Fibroblast of skin of left biceps (primary cell): ENCODE measurements around the gene CYTH2.
"Not testable (repeated sequence)": the region's sequence is repeated elsewhere in the genome, so short reads cannot be mapped to it uniquely, and the experiment has no call there.

Experiments
- DNase-seq, 2 experiments: peaks; one replicate each; pipeline ENCODE4 v3.0.0-alpha.2; 2013; ENCODE audit warnings: low read depth in 2 of 2

The CYTH2 gene

DNA sequence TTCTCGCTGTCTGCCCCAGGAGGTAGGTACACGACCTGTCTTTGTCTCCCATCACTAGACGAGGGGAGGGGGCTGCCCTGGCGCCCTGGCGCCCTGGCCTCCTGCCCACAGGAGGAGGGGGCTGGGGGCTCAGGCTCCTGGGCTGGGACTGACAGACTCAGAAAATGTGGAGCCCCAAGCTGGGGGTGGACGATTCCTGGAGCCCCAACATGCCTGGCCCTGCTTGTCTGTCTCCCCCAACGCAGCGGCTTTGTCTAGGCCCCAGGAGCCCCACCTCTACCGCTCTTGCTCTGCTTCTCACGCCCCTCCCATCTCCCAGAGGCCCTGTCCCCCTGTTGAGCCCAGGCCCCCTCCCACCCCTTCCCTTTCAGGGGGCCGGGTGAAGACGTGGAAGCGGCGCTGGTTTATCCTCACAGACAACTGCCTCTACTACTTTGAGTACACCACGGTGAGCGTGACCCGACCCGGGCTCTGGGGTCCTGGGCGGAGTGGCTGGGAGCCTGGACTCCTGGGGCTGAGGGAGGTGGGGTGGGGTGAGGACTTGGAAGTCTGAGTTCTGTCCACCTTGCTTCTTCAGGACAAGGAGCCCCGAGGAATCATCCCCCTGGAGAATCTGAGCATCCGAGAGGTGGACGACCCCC, 8.6 kb downstream of the CYTH2 start:
- DNase-seq, result no peak

GRCh38 chr19:48478339-48479256, 9.4 kb downstream of the CYTH2 start:
- DNase-seq, result no peak

- no peak for DNase-seq
Measured at GRCh38 chr19:48479686-48480085, 10.5 kb downstream of the CYTH2 start.

DNA sequence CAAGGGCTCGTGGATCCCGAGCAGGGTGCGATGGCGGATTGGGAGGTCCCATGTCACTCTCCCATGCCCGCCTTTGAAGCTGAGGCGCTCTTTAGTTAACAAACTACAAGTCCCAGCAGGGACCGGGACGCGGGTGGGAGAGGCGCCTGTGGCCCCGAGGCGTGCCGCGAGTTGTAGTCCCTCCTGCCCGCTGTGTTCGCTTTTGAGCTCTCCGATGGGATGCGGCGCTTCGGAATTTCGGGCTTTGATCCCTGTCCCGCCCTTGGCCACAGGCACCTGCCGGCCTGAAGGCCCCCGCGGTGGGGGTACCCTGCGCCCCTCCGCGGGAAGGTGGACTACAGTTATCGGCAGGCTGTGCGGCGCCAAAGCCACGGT, 11.0 kb downstream of the CYTH2 start:
- DNase-seq, result no peak

DNA sequence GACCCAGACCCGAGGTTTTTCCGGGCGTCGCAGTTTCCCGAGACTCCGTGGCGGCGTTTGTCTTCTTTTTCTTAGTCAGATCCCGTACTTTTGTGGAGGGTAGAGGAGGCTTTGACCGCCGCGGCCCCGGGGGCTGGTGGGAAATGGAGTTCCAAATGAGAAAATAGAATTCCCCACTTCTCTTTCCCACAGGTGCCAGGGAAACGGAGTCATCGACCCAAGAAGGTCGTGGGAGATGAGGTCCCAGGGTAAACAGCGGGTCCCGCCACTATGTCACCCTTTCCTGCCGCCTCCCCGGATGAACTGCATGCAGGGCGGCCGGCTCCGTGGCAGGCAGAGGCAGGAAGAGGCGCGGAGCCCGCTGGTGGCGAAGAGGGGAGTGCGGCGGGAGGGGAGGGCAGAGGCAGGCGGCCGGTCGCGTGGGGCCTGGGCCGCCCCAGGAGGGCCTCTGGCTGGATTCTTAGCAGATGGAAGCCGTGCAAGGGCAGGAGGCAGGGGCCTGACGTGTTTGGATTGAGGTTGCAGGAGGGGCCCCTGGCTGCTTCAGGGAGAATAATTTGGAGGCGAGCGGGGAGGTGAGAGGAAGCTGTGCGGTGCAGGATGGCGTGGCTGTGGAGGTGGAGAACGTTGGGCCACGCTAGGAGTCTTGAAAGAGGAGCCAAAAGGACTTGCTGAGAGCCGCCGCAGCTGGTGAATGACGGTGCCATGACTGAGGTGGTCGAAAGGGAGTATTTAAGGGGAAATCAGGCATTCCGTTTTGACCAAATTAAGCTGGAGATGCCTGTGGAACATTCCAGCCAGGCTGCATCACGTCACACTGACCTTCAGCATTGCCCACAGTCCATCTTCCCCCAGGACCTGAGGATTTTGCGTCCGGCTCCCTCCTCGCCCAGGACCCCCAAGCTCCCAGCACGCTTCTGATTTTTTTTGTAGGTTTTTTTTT, 11.7 kb downstream of the CYTH2 start:
- no peak for DNase-seq

- no peak for DNase-seq
Measured at GRCh38 chr19:48481846-48482639, 12.9 kb downstream of the CYTH2 start.

DNA sequence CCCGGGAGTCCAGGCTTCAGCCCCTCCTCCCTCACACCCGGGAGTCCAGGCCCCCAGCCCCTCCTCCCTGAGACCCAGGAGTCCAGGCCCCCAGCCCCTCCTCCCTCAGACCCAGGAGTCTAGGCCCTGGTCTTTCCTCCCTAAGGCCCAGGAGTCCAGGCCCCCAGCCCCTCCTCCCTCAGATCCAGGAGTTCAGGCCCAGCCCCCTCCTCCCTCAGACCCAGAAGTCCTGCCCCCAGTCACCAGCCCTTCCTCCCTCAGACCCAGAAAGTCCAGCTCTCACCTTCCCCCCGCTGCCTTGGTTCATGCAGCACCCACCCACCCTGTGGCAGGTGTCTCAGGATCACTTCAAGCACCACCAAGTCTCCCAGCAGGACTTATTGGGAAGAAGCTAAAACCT, 14.1 kb downstream of the CYTH2 start:
- DNase-seq, result no peak

GRCh38 chr19:48484247-48484893, 15.2 kb downstream of the CYTH2 start:
- DNase-seq, result no peak

DNA sequence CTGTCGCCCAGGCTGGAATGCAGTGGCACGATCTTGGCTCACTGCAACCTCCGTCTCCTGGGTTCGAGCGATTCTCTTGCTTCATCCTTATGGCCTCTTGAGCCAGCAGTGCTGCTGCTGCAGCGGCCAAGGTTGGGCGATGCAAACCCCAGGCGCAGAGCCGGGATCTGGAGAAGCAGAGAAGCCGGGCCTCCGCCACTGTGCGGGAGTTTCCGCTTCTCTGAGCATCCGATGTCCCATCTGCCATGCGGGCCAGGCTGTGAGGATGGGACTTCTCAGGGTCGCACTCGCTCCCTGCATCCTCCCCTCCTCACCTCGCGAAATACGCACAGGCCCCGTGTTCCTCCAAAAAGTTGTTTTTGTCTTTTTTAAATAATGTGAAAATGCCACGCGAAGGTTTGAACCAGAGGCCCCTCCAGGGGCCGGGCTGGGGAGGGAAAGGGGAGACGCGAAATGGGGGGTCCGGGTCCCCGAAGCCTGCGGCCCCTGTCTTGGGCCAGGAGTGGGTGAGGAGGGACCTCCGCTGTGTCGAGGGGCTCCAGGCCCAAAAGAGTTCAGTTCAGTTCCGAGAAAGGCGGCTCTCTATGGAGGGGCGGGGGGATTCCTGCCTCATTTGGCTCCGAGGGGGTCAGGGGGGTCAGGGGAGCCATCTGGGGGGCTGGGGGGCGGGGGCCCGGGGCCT, 15.9 kb downstream of the CYTH2 start:
- no peak for DNase-seq

- DNase-seq, result not testable (repeated sequence)
Measured at GRCh38 chr19:48486706-48487105, 17.5 kb downstream of the CYTH2 start.

DNA sequence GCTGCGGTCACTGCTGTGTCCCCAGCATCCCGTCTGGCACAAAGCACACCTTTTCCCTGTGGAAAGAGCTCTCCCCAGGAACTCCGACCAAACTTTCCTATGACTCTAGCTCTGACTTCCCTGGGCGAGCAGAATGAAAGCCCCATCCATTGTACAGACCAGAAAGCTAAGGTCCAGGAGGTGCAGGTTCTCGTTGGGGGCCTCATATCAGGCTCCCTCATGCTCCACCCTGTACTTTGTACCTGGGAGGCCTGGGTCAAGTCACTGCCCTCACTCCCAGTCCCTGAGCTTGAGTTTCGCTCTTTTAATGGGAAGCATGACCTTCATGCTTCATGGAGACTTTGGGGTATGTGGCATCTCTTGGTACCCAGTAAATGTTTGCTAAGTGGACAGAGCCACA, 18.4 kb downstream of the CYTH2 start:
- no peak for DNase-seq

- DNase-seq, result no peak
Measured at GRCh38 chr19:48487948-48488347, 18.8 kb downstream of the CYTH2 start.

DNA sequence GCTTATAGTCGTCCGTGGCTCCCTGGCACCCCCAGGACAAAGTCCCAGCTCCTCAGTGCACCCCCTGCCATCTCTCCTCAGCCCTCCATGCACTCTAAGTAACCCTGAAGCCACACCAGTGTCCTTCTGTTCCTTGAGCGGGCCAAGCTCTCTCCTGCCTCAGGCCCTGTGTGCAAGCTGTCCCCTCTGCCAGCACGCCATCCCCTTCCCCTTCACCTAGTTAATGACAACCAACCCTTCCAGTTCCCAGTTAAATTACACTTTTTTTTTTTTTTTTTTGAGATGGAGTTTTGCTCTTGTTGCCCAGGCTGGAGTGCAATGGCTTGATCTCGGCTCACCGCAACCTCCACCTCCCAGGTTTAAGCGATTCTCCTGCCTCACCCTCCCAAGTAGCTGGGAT, 19.3 kb downstream of the CYTH2 start:
- DNase-seq, result not testable (repeated sequence)

GRCh38 chr19:48489608-48490216, 20.5 kb downstream of the CYTH2 start:
- DNase-seq, result no peak

GRCh38 chr19:48490981-48491792, 22.0 kb downstream of the CYTH2 start:
- no peak for DNase-seq

DNA sequence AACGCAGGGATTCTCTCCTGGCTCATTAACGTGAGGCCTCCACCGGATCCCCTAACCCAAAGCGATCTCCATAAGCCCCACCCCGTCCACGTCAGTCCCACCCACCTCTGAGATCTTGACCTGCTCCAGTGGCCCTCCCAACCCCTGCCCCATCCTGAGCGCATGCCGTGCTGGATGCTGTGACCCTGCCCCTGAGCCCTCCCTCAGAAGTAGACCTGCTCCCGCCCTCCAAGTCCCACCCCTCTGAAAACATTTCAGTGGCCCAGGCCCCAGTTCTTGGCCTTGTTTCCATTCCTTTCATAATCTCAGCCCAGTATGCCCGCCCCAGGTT, 22.6 kb downstream of the CYTH2 start:
- DNase-seq, result no peak

GRCh38 chr19:48492925-48493717, 24.0 kb downstream of the CYTH2 start:
- peak; percentile 90 to 91 for DNase-seq

GRCh38 chr19:48493718-48494401, 24.7 kb downstream of the CYTH2 start:
- no peak for DNase-seq
